Glomerular endothelial cell (primary cell): ENCODE measurements around the gene EPB41L1. TPM values are rescaled to one million over a fixed set of nuclear protein-coding genes. Genes with fewer than 3 reads are reported as not detected.

Source experiments
- DNase-seq: peaks from one replicate; pipeline ENCODE4 v3.0.0-alpha.2; 2011; ENCODE audit warnings: low read depth, low spot score; ENCODE audit errors: extremely low read depth
- total RNA-seq: library from RNA; depleted of rRNA; stranded (reverse); fragments of >200 nt; gene quantifications from 2 replicates; pipeline ENCODE4 v1.2.3, GENCODE V29; 2015

The EPB41L1 gene
- 26.0 and 33.9 TPM in 2 replicates for total RNA-seq

DNA sequence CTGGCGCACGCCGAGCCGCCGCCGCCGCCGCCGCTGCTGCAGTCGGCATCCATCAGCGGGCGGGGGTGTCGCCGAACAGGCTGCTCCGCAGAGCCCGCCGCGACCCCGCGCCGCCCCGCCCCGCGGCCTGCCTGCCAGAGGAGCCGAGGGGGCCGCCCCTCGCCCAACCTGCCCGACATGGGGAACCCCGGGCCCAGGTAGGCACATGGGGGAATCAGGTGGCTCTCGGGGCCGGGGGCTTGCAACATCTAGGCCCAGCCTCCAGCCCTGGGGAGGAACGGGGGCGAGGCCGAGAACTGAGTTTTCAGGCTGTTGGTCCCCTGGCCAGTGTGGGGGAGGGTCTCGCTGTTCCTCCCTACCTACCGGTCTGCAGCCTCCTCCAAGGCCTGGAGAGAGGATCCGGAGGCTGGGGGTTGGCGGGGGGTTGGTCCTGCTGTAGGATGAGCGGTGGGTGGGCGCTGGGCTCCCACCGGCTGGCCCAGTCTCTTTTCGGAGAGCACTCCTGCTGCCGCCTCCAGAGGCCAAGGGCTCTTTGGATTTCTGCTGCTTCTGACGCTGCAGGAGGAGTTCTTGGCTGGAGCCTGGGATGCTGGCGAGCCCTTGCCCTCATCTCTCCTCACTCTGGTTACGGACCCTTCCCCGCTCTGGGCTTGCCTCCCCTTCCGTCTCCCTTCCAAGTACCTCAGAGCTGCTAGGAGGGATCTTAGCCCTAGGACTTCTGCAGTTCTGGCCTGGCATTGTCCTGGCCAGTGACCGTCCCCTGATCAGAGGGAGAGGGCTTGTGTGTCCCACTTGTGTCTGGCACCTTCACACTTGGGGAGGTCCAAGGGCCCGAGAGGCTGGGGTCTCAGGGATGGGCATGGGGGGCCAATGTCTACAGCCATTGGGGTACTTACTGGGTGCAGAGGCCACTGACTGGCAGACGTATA, at the start of gene EPB41L1:
Gene EPB41L1, plus strand, starts transcription at position 41 of the 929 bp plus-strand sequence. CDS start 19,038 bp downstream, outside the sequence.
- no peak for DNase-seq

DNA sequence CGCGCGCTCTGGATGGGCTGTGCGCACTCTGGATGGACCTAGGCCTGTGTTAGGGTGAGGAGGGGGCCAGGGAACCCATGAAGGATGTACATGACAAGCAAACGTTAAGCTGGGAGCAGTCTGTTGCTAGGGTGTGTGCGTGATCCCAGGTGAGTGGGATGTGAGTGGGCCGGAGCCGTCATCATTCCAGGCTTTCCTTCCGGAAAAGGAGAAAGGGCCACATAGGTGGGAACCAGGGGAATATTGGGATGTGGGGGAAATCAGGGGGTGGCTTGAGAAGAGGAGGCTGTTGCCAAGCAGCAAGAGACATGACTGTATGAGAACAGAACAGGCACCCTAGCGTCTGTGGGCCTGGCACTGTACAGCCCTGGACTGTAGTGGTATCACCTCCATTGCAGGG, 49.7 kb upstream of the EPB41L1 start:
- DNase-seq, result no peak

DNA sequence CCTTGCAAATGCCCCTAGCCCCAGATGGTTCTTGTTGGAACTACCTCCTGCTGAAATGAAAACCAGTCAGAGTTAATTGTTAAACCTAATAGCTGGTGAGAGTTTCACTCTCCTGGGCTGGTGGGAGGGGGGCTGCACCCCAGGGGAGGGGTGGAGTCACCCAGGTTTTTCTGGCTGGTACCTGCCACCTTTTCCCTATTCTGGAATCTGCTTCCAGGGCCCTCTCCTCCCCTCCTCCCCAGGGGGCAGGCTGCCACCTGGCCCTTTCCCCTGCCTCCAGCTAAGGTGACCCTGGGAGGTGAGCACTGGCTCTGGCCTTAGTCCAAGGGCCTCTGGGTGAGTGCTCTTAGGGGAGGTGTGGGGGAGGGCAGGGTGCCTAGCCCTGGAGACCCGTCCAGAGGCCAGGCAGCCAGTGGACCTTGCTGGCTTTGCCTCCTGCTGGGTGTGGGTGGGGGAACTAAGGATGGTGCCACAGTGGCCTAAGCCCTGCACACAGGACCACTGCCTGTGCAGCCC, 48.8 kb upstream of the EPB41L1 start:
- DNase-seq, result no peak

DNA sequence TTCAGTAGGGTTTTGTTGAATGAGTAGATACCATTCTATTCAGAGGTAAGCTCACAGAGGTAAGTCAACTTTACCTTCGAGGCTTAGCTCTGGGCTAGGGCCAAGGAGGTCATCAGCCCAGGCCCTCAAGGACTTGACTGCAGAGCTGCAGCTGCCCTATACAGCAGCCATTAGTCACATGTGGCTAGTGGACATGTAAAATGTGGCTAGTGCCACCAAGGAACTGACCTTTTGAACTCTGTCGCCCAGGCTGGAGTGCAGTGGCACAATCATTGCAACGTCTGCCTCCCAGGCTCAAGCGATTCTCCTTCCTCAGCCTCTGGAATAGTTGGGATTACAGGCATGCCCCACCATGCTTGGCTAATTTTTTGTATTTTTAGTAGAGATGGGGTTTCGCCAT, 47.9 kb upstream of the EPB41L1 start:
- DNase-seq, result no peak

DNA sequence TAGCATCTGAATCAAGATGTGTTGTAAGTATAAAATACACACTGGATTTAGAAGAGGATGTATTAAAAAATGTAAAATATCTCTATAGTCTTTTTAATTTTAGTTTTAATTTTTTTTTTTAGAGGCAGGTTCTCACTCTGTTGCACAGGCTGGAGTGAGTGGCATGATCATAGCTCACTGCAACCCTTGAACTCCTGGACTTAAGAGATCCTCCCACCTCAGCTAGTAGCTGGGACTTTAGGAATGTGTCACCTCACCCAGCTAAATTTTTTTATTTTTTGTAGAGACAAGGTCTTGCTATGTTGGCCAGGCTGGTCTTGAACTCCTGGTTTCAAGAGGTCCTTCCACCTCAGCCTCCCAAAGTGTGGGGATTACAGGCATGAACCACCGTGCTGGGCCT, 46.7 kb upstream of the EPB41L1 start:
- DNase-seq, result no peak

DNA sequence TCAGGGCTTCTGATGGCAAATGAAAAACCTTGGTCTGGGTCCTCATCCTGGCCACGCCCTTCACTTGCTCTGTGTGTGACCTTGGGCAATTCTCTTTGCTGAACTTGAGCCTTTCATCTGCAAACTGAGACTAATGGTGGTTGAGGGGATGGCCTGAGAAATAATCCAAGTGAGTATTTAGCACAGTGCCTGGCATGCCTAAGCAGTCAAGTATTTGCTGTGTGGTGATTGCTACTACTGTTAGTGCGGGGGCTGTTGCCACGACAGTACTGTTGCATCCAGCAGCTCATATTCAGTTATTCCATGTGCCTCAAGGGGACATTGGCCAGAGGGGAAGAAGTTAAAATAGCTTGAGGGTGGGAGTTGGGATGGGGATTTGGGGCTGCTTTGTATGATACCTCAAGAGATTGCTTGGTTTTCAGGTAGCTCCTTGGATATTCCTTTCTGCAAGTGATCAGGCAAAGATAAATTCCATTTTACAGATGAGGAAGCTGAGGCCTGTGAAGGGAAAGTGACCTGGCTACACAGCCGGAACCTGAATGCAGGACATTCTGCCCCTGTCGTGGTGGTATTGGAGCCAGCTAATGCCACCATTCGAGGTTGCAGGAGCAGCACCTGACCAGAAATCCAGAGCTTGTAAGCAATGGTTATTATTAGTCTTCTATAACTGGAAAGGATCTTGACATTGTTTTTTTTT, 45.1 kb upstream of the EPB41L1 start:
- DNase-seq, result no peak

DNA sequence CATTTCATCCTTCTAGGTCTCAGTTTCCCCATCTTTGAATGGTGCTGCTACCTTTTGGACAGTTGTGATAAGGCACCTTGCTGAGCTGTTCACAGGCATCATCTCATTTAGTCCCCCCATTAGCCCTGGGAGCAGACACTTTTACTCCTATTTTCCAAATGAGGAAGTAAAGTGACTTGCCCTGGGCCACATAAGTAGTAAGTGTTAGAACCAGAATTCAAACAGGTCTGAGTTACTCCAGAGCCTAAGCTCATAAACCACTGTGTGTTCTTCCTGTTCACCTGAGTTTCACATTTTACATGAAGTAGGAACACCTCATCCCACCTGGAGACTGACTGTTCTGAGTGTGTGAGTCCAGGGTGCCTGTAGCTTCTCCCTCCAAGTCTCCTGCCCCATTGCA, 43.5 kb upstream of the EPB41L1 start:
- DNase-seq, result no peak

DNA sequence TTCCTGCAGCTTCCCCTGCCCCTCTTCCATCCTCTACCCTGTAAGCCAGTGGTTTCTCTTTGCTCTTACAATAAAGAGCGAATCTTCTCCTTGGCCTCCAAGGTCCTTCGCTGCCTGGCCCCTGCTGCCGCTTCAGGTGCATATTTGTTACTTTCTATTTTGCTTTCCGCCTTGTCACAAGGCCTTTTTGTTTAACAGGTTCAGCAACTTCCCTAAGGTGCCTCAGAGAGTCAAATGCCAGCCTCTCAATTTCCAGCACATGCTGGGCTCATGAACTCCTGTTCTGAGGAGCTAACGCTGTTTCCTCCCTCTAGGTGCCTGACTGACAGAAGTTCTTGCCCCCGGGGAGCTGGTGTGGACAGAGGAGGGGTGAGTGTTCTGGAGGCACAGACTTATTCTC, 42.4 kb upstream of the EPB41L1 start:
- no peak for DNase-seq

DNA sequence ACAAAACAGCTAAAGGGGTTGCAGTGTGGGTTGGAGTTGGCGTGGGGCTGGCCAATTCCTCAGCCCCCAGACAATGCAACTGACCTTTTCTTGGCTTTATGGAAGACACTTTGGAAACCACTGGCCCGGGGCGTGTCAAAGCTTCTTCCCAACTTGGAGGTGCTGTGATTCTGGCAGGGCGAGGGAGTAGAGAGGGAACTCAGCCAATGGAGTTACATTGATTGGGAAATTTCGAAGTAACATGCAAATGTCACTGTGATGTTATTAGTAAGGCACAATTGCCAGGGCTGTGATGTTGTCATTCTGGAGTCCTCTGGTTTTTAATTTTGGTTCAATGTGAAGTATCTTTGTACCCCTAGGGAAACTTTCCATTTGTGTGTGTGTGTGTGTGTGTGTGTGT, 41.5 kb upstream of the EPB41L1 start:
- DNase-seq, result no peak

DNA sequence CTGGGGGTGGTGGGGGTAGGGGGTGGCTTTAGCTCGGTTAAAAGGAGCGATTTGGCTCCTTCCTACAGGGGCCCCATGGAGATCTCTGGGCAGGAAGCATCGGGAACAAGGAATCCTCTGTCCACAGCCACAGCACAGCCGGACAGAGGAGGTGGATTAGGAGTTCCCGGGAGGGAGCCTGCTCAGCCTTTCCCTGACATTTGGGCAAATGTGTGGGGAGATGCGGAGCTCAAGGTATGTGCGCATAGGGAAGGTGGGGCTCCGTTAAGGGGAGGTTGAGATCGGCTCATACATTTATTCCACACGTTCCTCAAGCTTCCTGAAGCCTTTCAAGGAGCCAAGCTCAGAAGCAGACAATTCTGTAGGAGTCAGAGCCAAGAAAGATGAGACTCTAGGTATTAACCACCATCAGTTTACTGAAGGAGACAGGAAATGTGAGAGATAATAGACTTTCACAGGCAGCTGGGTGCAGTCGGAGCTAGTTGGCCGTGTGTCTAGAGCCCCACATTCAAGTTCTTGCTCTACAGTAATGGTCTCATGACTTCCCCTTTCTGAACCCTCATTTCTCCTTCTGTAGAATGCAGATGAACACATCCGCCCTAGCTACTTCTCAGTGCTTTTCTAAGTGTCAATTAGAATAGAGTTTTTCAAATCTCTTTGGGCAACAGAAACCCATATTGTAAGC, 40.8 kb upstream of the EPB41L1 start:
- DNase-seq, result no peak

DNA sequence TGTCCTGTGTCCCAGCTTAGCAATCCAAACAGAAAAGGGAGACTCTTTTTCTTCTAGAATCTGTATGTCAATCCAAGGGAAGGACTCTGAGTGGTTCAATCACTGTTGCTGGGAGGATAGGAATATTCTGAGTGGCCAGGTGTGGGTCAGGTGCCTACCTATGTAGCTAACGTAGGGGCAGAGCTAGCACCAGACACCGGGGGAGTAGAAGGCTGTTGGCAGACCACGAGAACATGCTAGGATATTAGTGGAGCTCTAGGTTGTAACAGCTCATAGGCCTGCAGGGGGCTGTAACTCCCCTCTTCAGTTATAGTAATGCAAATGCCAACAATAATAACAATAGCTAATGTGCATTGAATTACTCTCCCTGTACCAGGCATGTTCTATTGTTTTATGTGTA, 39.8 kb upstream of the EPB41L1 start:
- DNase-seq, result no peak

DNA sequence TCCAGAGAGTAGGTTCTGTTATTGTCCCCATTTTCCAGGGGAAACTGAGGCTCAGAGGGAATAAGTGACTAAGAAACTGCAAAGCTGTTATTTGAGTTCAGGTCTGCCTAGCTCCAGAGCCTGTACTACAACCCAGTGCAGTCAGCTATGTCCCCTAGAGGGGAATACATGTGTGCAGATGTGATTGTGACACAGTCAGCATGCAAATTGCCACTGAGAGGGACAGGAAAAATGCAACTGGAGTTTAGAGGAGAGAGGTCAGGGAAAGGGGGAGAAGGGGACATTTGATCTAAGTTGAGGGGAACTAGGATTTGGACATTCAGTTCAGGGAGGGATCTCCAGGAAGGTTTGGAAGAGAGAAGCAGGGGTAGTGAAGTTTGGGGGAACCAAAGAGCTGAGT, 38.6 kb upstream of the EPB41L1 start:
- DNase-seq, result no peak

DNA sequence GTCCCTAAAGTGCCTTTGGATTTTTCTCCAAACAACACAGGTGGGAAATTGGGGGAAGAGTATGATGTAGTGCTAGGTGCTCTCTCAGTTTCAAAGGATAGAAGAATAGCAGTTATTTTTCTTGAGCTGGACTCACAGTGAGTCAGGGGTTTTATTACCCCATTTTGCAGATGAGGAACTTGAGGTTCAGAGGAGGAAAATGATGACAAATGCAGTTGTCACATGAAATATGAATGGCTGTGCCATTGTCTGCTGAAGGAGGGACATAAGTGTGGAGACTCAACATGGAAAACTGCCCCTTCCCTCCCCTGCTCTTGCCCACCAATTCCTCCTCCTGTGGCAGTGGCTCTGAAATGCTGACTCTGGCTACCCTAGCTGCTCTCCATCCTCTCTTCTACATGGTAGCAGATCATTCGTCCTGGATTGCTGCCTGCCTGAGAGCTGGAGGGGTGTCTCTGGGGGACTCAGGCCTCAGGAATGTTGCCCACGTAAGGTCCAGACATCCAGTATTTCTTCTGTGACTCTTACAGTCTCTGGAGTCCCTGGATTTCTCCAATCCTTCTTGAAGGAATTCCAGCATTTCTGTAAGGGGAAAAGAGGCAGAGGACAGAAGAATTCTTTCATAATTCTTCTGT, 37.6 kb upstream of the EPB41L1 start:
- no peak for DNase-seq

DNA sequence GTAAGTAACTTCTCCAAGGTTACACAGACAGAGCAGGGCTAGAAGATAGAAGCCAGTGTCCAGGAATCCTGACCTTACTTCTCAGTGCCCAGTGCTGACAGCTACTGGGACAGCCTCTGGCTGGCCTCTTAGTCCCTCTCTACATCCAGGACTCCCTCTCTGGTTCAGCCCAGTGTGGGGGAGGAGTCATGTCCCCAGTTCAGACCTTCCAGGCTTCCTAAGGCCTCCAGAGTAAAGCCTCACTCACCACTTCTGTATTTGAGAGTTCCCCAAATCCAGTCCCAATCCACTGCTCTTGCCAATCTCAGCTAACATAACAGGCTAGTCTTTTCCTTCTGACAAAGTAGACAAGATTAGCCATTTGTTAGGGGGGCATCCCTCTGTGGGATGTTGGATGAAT, 36.9 kb upstream of the EPB41L1 start:
- no peak for DNase-seq

DNA sequence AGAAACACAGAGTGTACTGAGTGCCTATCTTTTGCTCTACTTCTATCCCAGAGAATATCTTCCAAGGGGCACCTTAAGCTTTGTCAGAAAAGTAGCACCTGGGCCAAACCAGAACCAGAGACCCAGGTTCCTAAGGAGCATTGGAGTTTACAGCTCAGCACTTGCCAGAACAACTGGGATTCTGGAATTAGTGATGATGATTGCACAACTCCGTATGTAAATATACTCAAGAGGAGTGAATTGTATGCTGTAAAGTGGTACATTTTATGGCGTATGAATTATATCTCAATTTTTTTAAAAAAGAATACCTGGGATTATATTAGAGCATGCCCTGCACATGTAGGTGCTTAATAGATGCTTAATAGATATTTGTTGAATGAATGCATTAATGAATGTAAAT, 36.2 kb upstream of the EPB41L1 start:
- no peak for DNase-seq

DNA sequence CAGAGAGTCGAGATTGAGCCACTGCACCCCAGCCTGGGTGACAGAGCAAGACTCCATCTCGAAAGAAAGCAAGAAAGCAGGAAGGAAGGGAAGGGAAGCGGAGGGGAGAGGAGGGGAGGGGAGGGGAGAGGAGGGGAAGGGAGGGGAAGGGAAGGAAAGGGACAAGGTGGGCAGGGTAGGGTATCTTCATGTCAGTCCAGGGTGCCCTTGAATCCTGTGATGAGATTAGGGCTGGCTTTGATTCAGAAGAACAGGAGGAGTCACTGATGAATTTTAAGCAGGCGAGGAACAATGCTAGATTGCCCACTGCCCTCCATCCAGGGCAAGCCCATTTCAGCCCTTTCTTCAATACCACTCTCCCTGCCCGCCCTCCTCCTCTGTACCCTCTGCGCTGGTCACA, 35.0 kb upstream of the EPB41L1 start:
- no peak for DNase-seq

DNA sequence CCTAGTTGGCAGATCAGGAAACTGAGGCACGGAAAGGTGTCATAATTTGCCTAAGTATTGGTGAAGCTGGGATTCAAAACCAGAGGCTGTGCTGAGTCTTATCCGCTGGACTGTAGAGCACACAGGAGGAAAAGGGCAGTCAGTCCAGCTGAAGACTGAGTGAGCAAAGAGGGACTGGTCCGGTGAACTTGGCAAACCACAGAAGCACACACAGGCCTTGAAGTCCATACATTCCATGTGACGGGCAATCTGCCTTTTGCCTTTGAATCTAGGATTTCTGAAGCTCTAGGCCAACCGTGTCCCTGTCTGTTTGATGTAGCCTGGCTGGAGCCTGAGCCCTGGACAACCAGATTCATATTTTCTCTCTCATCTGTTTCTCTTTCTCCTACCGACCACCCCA, 34.3 kb upstream of the EPB41L1 start:
- no peak for DNase-seq

DNA sequence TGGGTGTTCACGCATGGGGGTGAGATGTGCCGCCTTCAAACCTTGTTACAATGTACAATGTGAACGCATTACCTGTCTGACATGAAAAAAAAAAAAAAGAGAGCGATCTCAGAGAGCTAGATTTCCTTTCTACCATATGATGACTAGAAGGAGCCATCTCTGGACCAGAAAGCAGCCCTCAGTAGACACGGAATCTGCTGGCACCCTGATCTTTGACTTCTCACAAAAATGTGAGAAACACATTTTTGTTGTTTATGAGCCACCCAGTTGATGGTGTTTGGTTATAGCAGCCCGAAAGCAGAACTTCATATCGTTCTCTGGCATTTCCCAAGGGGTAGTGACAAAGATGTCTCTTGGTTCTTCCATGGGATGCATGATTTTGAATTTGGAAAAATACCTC, 33.5 kb upstream of the EPB41L1 start:
- DNase-seq, result no peak

DNA sequence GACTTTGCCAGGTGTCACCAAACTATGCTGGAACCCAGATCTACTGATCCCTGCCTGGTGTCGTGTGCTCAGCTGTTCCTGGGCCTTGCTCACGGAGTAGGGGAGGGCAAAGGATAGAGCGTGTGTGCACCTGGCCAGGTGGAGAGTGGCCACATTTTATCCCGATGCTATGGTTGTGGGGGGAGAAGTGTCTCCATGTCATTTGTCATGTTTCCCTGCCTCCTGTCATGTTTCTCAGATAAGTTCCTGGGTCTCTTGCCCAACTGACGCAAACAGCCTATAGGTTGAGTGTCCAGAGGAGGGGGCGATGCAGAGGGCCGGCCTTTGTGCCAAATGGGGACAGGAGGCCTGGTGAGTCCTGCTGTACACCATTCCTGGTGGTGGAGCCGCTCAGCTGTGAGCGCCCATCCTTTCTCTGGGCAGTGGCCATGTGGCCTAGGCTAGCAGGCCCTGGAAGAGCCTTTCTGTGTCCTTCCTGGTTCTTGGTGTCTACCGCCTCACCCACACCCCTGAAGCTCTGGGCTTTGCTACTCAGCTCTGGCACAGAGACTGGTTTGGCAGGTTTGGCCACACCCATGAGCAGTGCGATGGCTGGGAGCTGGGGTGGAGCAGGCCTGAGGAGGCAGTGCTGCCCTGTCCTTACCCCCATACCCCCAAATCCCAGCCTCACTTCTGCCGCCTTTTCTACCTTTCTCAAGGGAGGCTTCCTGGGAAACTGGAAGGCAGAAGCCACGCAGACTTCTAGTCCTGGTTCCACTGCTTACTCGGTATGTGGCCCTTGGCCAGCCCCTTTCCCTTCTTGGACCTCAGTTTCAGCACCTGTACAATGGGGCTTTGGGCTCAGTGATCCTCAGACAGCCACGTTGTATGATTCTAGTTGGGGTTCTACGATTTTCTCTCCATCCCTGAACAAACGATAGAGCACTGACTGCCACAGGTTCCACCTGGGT, 32.3 kb upstream of the EPB41L1 start:
- no peak for DNase-seq

DNA sequence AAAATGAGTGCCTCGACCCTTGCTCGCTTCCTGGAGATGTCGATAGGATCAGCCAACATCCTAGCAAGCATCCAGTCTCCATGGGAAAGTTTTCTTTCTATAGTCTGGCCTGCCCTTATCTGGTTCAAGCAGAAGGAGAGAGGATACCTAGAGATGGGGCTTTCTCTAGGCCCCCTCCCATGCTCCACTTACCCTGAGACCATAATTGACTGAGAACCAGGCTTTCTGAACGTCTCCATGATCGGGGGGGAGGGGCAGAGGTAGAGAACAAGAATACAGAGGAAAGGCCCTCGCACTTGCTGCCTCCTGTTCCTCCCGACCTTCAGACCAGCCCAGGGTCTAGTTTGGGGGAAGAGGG, 31.6 kb upstream of the EPB41L1 start:
- DNase-seq, result no peak
